ENCODE data around the gene CTTNBP2. TPM values are rescaled to one million over a fixed set of nuclear protein-coding genes. Genes with fewer than 3 reads are reported as not detected.

The CTTNBP2 gene
- polyA plus RNA-seq, 2 of the 4 experiments (the other 2 are of a cell fraction) = 0.18 to 0.25 TPM

DNA sequence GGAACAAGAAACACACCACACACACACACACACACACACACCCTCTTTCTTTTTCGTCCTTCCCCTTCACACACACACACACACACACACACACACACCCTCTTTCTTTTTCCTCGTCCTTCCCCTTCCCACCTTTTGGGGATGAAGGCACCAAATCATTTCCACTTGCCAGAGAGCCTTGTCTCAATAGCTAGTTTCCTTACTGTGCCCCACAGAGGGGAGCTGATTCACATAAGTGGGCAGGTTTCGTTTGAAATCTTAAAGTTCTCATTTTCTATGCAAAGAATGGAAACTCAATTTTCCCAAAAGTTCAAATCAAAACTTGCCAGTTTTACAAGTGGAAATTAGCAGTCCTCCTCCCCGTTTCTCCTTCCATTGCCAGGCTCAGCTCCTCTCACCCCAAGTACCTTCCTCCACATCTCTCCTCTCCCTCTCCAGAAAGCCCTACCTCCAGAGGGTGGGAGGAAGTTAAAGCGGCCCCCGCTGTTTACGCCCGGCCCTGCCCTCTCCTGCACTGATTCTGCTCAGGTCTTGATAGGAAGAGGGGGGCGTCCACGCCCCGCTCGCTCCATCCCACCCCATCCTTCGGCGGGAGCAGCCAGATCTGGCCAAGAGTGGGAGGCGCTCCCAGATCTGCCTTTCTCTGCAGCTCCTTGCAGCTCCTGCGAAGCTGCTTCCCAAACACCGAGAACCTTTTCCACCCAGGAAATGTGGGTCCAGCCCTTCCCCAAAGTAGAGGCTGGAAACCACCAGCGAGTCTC lies 1.3 kb downstream of the CTTNBP2 start:
- TF ChIP-seq HES2 (IDR thresholded peaks at IDR 0.05) (no peak), HOXB5 (CRISPR knock-in tag; IDR thresholded peaks at IDR 0.05) (no peak), GATA3 (IDR thresholded peaks at IDR 0.05; ENCODE audit: borderline replicate concordance) (no peak), CHD2 (IDR thresholded peaks at IDR 0.05; ENCODE audit: low read length, partially characterized antibody) (no peak), KDM5A (IDR thresholded peaks at IDR 0.05) (no peak), SREBF2 (IDR thresholded peaks at IDR 0.05) (no peak), BCL3 (IDR thresholded peaks at IDR 0.05) (no peak), CHD4 (IDR thresholded peaks at IDR 0.05; ENCODE audit: borderline replicate concordance) (no peak), HMGXB4 (CRISPR knock-in tag; IDR thresholded peaks at IDR 0.05; ENCODE audit: borderline replicate concordance) (no peak), HOXA7 (CRISPR knock-in tag; IDR thresholded peaks at IDR 0.05) (no peak), MAZ (IDR thresholded peaks at IDR 0.05; ENCODE audit: borderline replicate concordance, low read depth, low read length) (no peak), CEBPB (IDR thresholded peaks at IDR 0.05) (no peak), POLR2A (IDR thresholded peaks at IDR 0.05; ENCODE audit: low read length) (no peak)
- TF ChIP-seq, protein P1, sequence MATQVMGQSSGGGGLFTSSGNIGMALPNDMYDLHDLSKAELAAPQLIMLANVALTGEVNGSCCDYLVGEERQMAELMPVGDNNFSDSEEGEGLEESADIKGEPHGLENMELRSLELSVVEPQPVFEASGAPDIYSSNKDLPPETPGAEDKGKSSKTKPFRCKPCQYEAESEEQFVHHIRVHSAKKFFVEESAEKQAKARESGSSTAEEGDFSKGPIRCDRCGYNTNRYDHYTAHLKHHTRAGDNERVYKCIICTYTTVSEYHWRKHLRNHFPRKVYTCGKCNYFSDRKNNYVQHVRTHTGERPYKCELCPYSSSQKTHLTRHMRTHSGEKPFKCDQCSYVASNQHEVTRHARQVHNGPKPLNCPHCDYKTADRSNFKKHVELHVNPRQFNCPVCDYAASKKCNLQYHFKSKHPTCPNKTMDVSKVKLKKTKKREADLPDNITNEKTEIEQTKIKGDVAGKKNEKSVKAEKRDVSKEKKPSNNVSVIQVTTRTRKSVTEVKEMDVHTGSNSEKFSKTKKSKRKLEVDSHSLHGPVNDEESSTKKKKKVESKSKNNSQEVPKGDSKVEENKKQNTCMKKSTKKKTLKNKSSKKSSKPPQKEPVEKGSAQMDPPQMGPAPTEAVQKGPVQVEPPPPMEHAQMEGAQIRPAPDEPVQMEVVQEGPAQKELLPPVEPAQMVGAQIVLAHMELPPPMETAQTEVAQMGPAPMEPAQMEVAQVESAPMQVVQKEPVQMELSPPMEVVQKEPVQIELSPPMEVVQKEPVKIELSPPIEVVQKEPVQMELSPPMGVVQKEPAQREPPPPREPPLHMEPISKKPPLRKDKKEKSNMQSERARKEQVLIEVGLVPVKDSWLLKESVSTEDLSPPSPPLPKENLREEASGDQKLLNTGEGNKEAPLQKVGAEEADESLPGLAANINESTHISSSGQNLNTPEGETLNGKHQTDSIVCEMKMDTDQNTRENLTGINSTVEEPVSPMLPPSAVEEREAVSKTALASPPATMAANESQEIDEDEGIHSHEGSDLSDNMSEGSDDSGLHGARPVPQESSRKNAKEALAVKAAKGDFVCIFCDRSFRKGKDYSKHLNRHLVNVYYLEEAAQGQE (IDR thresholded peaks at IDR 0.05) = no peak
- TF ChIP-seq, protein P2, sequence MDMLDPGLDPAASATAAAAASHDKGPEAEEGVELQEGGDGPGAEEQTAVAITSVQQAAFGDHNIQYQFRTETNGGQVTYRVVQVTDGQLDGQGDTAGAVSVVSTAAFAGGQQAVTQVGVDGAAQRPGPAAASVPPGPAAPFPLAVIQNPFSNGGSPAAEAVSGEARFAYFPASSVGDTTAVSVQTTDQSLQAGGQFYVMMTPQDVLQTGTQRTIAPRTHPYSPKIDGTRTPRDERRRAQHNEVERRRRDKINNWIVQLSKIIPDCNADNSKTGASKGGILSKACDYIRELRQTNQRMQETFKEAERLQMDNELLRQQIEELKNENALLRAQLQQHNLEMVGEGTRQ (IDR thresholded peaks at IDR 0.05) = no peak
- TF ChIP-seq, protein P3, sequence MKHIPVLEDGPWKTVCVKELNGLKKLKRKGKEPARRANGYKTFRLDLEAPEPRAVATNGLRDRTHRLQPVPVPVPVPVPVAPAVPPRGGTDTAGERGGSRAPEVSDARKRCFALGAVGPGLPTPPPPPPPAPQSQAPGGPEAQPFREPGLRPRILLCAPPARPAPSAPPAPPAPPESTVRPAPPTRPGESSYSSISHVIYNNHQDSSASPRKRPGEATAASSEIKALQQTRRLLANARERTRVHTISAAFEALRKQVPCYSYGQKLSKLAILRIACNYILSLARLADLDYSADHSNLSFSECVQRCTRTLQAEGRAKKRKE (CRISPR knock-in tag; IDR thresholded peaks at IDR 0.05; ENCODE audit: low read depth) = no peak
- TF ChIP-seq, protein P4, sequence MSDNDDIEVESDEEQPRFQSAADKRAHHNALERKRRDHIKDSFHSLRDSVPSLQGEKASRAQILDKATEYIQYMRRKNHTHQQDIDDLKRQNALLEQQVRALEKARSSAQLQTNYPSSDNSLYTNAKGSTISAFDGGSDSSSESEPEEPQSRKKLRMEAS (IDR thresholded peaks at IDR 0.05) = no peak
- TF ChIP-seq, protein P5, sequence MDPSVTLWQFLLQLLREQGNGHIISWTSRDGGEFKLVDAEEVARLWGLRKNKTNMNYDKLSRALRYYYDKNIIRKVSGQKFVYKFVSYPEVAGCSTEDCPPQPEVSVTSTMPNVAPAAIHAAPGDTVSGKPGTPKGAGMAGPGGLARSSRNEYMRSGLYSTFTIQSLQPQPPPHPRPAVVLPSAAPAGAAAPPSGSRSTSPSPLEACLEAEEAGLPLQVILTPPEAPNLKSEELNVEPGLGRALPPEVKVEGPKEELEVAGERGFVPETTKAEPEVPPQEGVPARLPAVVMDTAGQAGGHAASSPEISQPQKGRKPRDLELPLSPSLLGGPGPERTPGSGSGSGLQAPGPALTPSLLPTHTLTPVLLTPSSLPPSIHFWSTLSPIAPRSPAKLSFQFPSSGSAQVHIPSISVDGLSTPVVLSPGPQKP (IDR thresholded peaks at IDR 0.05; ENCODE audit: low read depth, low read length) = no peak
- Histone ChIP-seq H3K4me3 (peak overlapping the region; percentile 56; the same call in 2 of the 3 replicates), H3K4me2 (peak overlapping the region; percentile 89), H3K4me1 (peaks cover 13% of the 10 kb centered on the region), H3K27ac (no peak overlapping the region), H3K9me3 (no peaks in the 10 kb centered on the region)
- no peak for DNase-seq (ENCODE audit: low read depth in 1 of 2, low spot score in 1 of 2)
- CTCF ChIA-PET = interaction anchor here (0.5 kb wide), 1 partner anchor 212 kb away, joined by 3 read pairs; no protein-coding TSS in a partner anchor
- peak; percentile 47 to 62; a peak in 5 of 6 replicates for ATAC-seq
- POLR2A ChIA-PET = no interaction called here
- 14% methylated on average over 18 of the region's 18 CpGs for WGBS (ENCODE audit: missing lambda C conversion rate)
- FAIRE-seq = no peak

Data from A549 (cell line).